Caki2 (cell line): ENCODE measurements around the gene LZTFL1. TPM values are rescaled to one million over a fixed set of nuclear protein-coding genes. Genes with fewer than 3 reads are reported as not detected.
A peak's percentile ranks its signal among the peaks of the same experiment; 100 is the strongest.

Source experiments
- DNase-seq: peaks from one replicate; pipeline ENCODE4 v3.0.0-alpha.2; 2015; ENCODE audit warnings: low read depth
- in situ Hi-C: cut with HindIII; loops from 2 replicates; pipeline ENCODE4 v1.10.0; 2016; ENCODE audit warnings: low sequenced_read_pairs, low pct_unique_long_range_greater_than_20kb, mixed read lengths
- total RNA-seq: library from RNA; depleted of rRNA; stranded (reverse); fragments of >200 nt; shearing (Covaris generic); gene quantifications from 2 replicates; pipeline ENCODE4 v1.2.3, GENCODE V29; 2014; ENCODE audit warnings: low replicate concordance

Gene LZTFL1
- total RNA-seq, 1 experiment from 2014 or later: 39.5 TPM

DNA sequence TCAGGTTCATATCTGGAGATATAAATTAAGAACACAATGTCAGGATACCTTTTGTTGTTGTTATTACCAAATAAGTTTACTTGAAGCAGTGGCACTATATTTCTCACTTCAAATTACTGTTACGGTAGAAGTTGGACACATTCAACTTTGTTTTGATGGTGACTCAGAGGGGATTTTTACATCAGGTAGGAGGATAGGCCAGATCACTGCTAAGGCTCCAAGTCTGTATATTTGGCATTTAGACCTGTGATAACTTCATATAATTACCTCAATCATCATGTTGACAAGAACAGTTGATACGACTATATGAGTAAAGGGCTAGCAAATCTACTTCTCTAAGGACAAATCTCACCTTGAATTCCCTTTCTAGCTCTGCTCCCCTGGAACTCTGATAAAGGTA is 15.6 kb downstream of the LZTFL1 start:
- DNase-seq: no peak
- in situ Hi-C loops: no loop called here

DNA sequence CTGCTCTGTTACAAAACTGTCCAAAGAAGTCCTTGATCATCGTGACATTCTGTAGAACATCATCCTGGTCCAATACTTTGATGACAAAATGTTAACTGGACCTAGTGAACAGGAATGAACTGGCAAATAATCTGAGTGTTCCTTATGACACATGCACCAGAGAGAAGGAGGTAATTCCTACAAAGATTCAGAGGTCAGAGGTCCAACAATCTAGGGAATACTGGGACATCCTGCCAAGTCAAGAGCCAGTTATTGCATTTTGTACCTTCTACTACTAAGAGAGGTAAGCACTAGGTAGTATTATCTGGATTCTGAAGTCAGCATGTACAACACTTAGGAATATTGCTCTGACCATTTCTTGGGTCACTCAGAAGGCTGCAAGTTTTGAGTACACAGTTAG is 20.8 kb downstream of the LZTFL1 start:
- in situ Hi-C loops: no loop called here

DNA sequence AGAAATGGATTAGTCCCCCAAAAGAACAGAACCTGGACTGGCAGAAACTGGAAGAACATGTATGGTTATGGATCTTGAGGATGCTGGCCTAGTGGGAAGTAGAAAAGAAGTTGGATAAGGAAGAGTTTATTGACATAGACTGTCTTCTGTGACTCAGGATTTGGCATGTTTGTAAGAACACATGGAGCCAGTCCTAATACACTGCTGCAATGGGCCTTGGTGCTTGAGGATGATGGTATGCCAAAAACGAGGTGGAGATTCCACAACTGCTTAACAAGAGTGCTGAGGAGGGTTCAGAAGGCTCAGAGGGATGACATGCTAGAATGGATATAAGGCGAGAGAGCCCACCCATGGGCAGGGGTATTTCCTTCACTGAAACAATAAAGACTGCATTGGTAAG is 22.4 kb downstream of the LZTFL1 start:
- in situ Hi-C loops: no loop called here
- no peak for DNase-seq

More for the DNA sequence above, 20.8 kb downstream of the LZTFL1 start:
- DNase-seq: no peak

DNA sequence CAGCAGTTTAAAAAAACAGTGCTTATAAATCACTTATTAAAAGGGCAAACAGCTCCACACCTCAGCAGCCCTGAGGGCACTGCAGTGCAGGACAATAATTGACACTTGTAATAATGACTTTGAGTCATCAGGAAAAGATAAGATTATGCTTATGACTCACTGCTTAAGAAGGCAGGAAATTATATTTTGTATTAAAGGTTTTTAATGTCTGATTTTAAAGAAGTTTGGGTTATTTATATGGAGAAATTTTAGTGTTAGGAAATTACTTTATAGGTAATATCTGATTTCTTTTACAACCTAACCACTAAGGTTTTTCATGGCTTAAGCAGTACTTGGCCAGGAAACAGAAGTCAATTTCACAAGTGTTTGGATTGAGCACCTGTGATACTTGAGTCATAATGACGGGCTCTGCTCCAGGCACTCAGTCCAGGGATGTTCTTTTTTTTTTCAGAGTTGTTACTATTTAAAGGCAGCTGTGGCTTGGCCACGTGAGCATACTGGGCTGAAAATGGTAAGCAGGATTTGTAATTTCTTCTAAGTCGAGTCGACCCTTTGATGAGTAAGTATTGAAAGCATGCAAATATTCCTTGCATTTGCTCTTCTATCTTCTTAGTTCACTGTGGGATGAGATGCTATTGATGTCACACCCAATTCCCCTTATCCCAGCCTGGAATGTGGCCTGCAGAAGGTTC is 23.9 kb downstream of the LZTFL1 start:
- in situ Hi-C loops: no loop called here
- DNase-seq: peak; percentile 96

DNA sequence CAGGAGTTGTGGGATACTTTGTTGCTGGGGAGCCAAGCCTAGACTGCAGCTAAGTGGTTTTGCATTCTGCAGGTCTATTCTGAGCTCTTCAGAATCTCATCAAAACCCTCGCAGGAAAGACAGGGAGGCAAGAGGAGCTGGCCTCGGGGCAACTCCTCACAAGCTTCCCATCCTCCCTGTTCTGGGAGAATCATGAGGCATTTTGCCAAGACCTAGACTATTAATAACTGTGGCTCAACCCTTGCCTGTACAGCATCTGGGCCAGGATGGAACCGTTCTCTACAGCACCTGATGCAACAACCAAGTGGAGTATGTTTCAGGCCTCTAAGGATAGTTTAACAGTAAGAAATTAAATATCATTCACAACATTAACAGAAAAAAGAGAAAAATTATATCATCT is 25.4 kb downstream of the LZTFL1 start:
- no peak for DNase-seq
- in situ Hi-C loops: no loop called here

DNA sequence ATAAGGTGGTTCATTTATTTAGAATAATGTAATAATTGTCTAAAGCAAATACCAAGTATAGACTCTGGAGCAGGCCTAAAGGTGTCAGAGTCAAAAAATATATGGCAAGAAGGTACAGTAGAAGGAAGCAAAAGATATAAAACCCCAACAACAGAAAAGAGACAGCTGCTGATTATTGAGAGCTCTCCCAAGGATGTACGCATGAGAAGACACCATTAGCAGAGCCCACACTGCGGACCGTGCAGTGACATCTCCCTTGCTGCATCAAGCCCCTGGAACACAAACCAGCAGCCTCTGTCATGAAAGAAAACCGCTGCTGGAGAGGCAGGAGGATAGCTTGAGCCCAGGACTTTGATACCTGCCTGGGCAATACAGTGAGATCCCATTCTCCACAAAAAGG is 27.6 kb downstream of the LZTFL1 start:
- no peak for DNase-seq
- in situ Hi-C loops: no loop called here

DNA sequence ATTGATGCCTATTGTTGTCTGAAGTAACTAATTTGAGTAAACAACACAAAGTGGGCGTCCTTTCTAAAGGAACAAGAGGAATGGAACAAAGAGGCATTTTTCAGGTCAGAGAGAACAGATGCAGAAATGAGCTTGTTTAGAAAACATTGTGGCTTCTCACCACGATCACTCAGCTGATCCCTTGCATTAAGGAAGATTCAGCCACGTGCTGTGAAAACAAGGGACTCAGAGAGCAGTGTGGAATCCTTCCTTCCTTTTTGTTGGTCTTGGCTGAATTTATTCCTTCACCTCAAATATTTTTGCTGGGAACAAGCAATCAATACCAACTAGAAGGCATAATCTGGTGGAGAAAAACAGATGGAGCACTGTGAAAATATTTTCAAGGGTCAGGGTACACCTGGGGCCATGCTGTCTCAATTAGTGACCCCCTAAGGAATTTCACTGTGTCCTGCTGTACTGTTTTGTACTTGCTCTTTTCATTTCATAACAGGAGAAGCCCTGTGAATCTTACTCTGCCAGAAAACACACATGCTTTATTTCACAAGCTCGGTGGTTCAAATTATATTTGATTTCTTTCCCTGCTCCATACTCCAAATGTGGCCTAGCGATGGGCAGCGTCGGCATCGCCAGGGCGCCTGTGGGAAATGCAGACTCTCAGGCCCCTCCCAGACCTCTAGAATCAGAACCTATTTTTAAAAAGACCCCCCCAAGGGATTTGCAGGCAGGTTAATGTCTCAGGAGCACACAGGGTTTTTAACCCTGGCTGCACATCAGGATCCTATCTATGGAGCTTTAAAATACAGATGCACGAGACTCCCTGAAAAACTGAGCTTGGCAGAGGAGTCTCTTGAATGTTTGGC is 34.0 kb downstream of the LZTFL1 start:
- DNase-seq: no peak
- in situ Hi-C loops: no loop called here

DNA sequence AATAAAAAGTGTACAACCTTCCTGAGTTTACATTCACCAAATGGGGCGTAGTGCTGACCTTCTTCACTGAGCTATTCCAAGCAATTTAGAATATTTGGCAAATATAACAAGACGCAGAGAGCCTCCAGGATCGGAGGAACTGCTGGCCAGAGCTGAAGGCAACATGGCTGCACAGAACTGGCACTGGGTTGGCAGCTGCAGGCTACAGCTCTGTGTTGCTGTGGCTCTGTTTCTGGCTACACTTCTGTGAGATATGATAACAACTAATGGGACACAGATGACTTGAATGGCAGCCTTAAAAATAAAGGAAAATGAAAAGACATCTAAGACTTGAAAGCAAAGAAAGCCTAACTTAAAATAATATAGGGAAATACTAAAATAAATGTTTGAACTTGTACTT is 34.8 kb downstream of the LZTFL1 start:
- in situ Hi-C loops: no loop called here
- DNase-seq: no peak

DNA sequence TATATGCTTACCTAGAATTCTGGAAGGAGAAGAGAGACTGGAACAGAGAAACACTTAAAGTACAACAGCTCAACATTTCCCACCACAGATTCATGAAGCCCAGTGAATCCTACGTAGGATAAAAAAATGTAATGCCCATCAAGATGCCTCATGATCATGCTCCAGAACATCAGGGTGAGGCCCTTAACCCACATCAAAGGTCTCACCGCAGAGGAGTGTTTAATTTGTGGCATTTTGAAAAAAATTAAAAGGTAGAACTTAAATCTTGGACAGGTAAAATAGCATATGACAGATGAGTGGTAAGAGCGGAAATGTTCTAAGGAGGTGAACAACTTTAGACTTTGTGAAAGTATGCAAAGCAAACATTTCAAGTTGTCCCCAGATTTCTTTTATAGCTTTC is 35.8 kb downstream of the LZTFL1 start:
- in situ Hi-C loops: no loop called here
- no peak for DNase-seq

DNA sequence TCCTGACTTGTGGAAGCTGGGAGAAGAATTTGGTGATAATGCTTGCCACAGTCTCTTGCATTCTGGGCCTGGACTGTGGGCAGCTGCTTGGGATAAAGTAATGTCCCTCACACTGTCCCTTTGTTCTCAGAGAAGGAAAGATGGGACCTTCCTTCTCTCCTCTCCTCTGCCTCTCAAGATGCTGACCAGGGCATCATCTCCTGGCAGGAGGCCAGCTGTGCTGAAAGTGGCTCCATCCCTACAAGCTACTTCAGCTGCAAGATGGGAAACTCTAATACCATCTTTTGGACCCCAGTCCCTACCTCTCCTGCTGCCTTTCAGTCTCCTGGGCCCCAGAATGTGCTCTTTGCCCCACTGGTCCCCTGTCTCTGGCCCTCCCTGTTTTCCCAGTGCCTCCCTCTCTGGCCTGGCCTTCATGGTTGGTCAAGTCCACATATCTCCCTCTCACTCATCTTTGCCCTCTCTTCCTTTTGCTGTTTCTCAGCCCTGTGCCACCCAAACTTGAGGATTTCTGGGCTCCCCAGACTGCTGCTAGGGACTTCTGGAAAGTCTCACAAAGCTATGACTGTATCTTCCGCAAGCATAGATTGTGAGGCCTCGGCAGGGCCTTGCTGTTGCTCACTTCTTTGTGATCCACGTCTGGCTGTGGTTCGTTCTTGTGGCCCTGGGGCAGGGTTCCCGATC is 38.5 kb downstream of the LZTFL1 start:
- in situ Hi-C loops: no loop called here
- no peak for DNase-seq

DNA sequence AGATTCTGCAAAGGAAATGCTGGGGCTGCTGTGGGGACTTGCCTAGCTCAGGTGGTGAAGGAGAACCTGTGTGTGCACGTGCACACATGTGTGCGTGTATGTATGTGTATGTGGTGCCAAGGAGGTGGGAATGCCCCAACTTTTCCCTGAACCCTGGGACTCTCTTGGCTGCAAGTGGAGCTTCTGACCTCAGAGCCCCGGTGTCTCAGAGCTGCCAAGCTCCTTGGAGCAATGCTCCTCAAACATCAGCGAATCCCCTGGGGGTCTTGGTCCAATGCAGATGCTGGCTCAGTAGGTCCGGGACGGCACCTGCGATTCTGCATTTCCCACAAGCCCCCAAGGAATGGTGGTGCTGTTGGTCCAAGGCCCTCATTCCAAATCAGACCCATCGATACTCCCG is 39.8 kb downstream of the LZTFL1 start:
- no peak for DNase-seq
- in situ Hi-C loops: no loop called here

DNA sequence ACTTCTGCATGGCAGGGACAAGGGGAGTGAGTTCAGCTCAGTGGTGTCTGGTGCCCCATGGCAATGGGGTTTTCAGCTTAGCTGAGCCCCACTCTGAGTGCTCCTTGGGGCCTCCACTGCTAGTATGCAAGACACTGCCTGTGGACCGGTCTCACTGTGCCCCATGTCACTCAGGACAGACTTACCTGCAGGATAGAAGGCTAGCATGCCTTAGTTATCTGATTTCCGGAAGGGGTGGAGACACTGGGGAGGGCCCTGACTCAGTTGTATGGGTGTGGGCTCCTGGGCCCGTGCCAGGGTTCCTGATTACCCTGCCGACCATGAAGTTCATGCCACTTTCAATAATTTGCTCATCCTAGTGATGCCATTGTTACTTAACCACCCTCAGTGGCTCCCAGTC is 41.3 kb downstream of the LZTFL1 start:
- no peak for DNase-seq
- in situ Hi-C loops: no loop called here

DNA sequence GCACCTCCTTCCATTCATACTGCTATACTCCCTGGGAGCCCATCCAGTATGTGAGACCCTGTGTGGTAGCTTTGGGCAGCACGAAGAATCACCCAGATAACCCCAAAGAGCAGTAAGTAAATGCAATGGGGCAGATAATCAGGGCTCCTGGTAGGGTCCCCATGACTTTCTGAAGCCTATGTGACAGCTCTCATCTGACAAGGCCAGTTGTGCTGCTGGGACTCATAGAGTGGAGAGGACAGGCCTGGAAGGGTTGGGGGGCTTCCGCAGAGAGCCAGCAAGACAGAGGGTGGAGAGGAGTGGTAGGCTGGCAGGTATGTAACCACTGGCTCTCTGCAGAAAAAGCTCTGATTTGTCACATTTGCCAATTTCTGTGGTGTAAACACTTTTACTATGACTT is 42.3 kb downstream of the LZTFL1 start:
- in situ Hi-C loops: no loop called here
- no peak for DNase-seq

DNA sequence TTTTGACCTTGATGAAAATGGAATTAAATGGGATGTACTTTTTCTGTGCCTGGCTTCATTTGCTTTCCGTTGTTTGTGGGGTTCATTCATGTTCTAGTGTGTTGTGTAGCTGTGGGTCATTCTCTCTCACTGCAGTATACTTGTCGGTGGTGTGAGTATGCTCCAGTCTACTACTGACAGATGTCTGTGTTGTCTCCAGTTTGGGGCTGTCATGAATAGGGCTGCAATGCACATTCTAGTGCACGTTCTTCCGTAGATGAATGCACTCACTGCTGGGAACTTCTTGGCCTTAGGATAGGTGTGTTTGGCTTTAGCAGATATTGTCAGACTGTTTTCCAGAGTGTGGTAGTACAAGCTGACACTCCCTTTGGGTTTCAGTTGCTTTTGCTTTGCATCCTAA is 43.9 kb downstream of the LZTFL1 start:
- no peak for DNase-seq
- in situ Hi-C loops: no loop called here

DNA sequence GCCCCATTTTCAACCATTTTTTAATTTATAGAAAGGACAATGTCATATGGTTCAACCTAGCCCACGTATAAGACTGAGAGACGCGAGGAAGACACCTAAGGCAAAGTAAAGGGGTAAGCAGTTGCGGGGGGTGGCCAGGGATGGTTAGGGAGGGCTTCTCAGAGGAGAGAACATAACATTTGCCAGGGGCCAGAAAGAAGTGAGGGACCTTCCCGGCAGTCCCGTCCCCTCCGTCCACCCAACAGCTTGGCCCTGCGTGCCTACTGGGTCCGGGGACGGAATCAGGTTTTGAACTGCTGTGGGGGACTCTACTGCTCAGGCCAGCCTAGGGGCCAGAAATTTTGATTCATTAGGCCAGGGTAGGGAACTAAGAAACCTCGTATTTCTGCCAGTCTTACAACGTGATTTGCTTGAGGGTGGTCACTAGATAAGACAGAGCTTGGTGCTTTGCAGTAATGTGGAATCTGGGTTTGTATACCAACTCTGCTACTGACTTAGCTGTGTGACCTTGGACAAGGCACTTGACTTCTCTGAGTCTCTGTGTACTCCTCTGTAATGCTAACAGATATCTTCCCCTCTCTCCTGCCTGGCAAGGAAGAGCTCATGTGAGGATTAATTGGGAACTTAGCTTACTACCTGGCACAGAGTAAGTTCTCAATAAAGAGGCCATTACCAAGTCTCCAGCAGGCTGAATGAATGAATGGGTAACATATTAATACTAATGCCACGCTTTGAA is 44.8 kb downstream of the LZTFL1 start:
- DNase-seq: no peak
- in situ Hi-C loops: no loop called here

DNA sequence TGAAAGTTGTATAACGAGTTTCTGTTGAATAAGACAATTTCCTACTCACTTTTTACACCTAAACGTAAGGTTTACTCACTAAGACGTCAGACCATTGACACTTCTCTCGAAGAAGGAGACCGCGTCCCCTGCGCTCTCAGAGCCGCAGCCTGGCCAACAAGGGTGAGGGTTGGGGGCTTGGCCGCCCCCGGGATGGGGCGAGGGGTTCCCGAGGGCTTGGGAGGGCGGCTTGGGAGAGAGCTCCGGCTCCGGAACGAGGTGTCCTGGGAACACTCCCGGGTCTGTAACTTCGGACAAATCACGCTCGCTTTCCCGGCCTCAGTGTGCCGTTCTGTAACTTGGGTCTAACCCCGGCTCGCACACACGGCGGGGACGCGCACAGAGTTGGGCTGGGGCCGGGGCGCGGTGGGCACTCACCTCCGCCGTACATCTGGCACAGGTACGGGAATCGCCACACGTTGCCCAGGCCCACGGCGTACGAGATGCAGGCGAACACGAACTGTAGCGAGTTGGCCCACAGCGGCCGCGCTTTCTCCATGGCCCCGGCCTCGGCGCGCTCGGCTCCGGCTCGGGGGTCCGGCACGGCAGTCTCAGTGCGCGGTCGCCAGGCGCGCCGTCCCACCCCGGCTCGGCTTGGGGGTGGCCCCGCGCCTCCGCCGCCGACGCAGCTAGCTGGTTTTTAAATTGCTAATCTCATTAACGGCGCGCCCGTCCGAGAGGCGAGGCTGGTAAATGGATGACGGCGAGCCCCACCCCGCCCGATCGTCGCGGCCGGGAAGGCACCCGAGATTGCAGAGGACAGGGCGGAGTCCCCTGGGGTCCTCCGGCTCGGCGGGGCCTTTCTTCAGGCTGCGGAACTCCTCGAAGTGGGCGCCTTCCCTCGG is 45.8 kb downstream of the LZTFL1 start, which contains the start of gene SLC6A20:
Gene SLC6A20, minus strand, starts transcription at position 655 of the 884 bp plus-strand sequence. Its CDS starts 117 bp downstream, at position 538.
- in situ Hi-C loops: no loop called here
- DNase-seq: no peak

DNA sequence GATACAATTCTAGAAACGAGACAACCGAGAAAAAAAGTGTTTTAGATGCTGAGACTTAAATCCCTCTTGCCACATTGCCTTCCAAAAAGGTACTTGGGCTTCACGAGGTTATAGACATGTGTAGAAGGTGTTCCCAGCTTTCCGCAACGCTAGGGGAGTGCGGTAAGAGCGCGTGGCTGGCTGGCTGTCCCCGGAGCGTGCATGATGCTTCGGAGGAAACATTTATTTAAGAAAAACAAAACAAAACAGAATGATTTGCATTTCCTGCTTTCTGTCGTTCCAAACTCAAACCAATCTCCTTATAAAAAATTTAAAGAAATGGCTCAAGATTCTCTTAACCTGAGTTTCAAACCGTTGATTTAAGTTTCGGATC is 46.4 kb downstream of the LZTFL1 start:
- DNase-seq: no peak
- in situ Hi-C loops: no loop called here

DNA sequence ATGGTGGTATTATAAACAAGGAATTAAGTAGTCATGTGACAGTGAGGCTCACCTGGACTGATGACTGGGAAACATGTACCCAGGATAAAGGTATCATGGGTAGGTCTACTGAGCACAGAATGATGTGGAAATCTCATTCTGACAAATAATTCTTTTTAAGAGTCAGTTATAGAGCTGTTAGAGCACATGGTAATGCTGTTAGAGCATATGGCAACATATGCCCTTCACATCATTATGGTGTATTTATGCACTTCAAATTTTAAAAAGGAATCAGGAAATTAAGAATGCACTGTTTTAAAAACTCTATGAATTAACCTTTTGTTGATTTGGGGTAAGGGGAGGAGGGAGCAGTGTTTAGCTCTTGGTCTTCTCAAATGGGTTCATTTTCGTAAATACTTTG is 47.3 kb downstream of the LZTFL1 start:
- DNase-seq: no peak
- in situ Hi-C loops: no loop called here
